ENCODE measurements around the gene TOP3A. TPM values are rescaled to one million over a fixed set of nuclear protein-coding genes. Genes with fewer than 3 reads are reported as not detected.

TOP3A gene
- total RNA-seq, 2 experiments from 2014 or later, result 61.8 to 65.7 TPM

GRCh38 chr17:18321309-18321708 lies 6.5 kb upstream of the TOP3A start:
- TF ChIP-seq CTCF (IDR thresholded peaks at IDR 0.05), result no peak
- intact Hi-C loops (cut with micrococcal nuclease), result no loop called here
- H3K9me3 Mint-ChIP-seq, result peaks cover 2% of the 10 kb centered on the region
- H3K27ac Mint-ChIP-seq, result no peak overlapping the region
- CTCF ChIA-PET, result interaction anchor here (1.1 to 2.3 kb wide), 3 partner anchors 10 to 305 kb away, joined by 3 to 5 read pairs (median 3); no protein-coding TSS in a partner anchor
- peaks cover 54% of the 10 kb centered on the region for H3K4me1 Mint-ChIP-seq (ENCODE audit: low read depth)
- POLR2A ChIA-PET, result interaction anchor here (0.8 to 1.7 kb wide), 3 partner anchors 9 to 26 kb away, joined by 3 to 5 read pairs (median 4); no protein-coding TSS in a partner anchor
- H3K27me3 Mint-ChIP-seq, result no peaks in the 10 kb centered on the region
- DNase-seq (no peak), ATAC-seq (no peak)
- H3K36me3 Mint-ChIP-seq (ENCODE audit: low read depth), result peaks cover 26% of the 10 kb centered on the region
- H3K4me3 Mint-ChIP-seq, result no peak overlapping the region

- ATAC-seq (no peak), DNase-seq (no peak)
- peaks cover 57% of the 10 kb centered on the region for H3K4me1 Mint-ChIP-seq (ENCODE audit: low read depth)
- peaks cover 2% of the 10 kb centered on the region for H3K9me3 Mint-ChIP-seq
- peak overlapping the region; percentile 34 for H3K27ac Mint-ChIP-seq
- CTCF ChIA-PET, result interaction anchor here (1.0 to 1.2 kb wide), 3 partner anchors 20 to 306 kb away, joined by 3 read pairs; no protein-coding TSS in a partner anchor
- no peak for TF ChIP-seq CTCF (IDR thresholded peaks at IDR 0.05)
- no peaks in the 10 kb centered on the region for H3K27me3 Mint-ChIP-seq
- peaks cover 30% of the 10 kb centered on the region for H3K36me3 Mint-ChIP-seq (ENCODE audit: low read depth)
- POLR2A ChIA-PET, result interaction anchor here (0.7 to 1.7 kb wide), 3 partner anchors 14 to 55 kb away, joined by 3 to 5 read pairs (median 3); no protein-coding TSS in a partner anchor
- no peak overlapping the region for H3K4me3 Mint-ChIP-seq
- intact Hi-C loops (cut with micrococcal nuclease), result no loop called here
Observed at GRCh38 chr17:18320301-18320700, 5.5 kb upstream of the TOP3A start.

- intact Hi-C loops (cut with micrococcal nuclease), result no loop called here
- peaks cover 56% of the 10 kb centered on the region for H3K4me1 Mint-ChIP-seq (ENCODE audit: low read depth)
- CTCF ChIA-PET, result interaction anchor here (1.0 kb wide), 1 partner anchor 71 kb away, joined by 3 read pairs; no protein-coding TSS in a partner anchor
- ATAC-seq (no peak), DNase-seq (peak; percentile 30)
- TF ChIP-seq CTCF (IDR thresholded peaks at IDR 0.05), result peak; percentile 39
- H3K36me3 Mint-ChIP-seq (ENCODE audit: low read depth), result peaks cover 28% of the 10 kb centered on the region
- POLR2A ChIA-PET, result interaction anchor here (0.7 to 1.2 kb wide), 2 partner anchors 13 to 54 kb away, joined by 3 read pairs; no protein-coding TSS in a partner anchor
- peak overlapping the region; percentile 34 for H3K27ac Mint-ChIP-seq
- peaks cover 2% of the 10 kb centered on the region for H3K9me3 Mint-ChIP-seq
- no peaks in the 10 kb centered on the region for H3K27me3 Mint-ChIP-seq
- no peak overlapping the region for H3K4me3 Mint-ChIP-seq
Observed at GRCh38 chr17:18319604-18320256, 4.9 kb upstream of the TOP3A start.

- no peak for TF ChIP-seq CTCF (IDR thresholded peaks at IDR 0.05)
- DNase-seq, result no peak
- Mint-ChIP-seq H3K4me1 (ENCODE audit: low read depth) (peaks cover 54% of the 10 kb centered on the region), H3K4me3 (no peak overlapping the region), H3K36me3 (ENCODE audit: low read depth) (peaks cover 30% of the 10 kb centered on the region), H3K27ac (no peak overlapping the region), H3K27me3 (no peaks in the 10 kb centered on the region), H3K9me3 (peaks cover 2% of the 10 kb centered on the region)
- CTCF ChIA-PET, result no interaction called here
- POLR2A ChIA-PET, result no interaction called here
- no peak for ATAC-seq
- intact Hi-C loops (cut with micrococcal nuclease), result no loop called here
Observed at GRCh38 chr17:18318771-18319450, 4.1 kb upstream of the TOP3A start.

- H3K4me1 Mint-ChIP-seq (ENCODE audit: low read depth), result peaks cover 59% of the 10 kb centered on the region
- CTCF ChIA-PET, result no interaction called here
- ATAC-seq, result no peak
Observed at GRCh38 chr17:18318117-18318516, 3.3 kb upstream of the TOP3A start.

More at GRCh38 chr17:18318117-18318516, 3.3 kb upstream of the TOP3A start:
- Mint-ChIP-seq H3K36me3 (ENCODE audit: low read depth) (peaks cover 36% of the 10 kb centered on the region), H3K4me3 (peak overlapping the region; percentile 21), H3K27ac (peak overlapping the region; percentile 67), H3K9me3 (peaks cover 2% of the 10 kb centered on the region), H3K27me3 (no peaks in the 10 kb centered on the region)
- TF ChIP-seq CTCF (IDR thresholded peaks at IDR 0.05), result no peak
- DNase-seq, result no peak
- intact Hi-C loops (cut with micrococcal nuclease), result no loop called here
- POLR2A ChIA-PET, result interaction anchor here (0.9 to 1.3 kb wide), 4 partner anchors 9 to 94 kb away, joined by 3 to 4 read pairs (median 3); no protein-coding TSS in a partner anchor

Data from activated CD8-positive, alpha-beta T cell treated with anti-CD3 and anti-CD28 coated beads for 36 hours (primary cell).